A549 (cell line): ENCODE data around the gene ACAA1. TPM values are rescaled to one million over a fixed set of nuclear protein-coding genes. Genes with fewer than 3 reads are reported as not detected.

ENCODE experiments used
- ATAC-seq, 2 experiments: fragments of 200-7000 bp in 1 of 2; fragments of >200 bp in 1 of 2; cut with Nextera tagmentation in 1 of 2; cut with Tn5 transposase in 1 of 2; 3 replicates each; pipeline versions ENCODE4 v1.8.0 to v1.9.1; 2018 to 2020; ENCODE audit warnings: mild to moderate bottlenecking in 1 of 2, moderate library complexity in 1 of 2
- CTCF ChIA-PET: fragments of 300-600 bp; sonication (Branson Sonifier 250); formaldehyde crosslinking; extraction: SDS; loops from one replicate; lab custom pipeline; 2021; ENCODE audit warnings: antibody characterized with exemption, inconsistent platforms; lab: Yijun Ruan, JAX
- POLR2A ChIA-PET: fragments of 350-600 bp; formaldehyde crosslinking; extraction: SDS; loops from one replicate; lab custom pipeline; 2021; ENCODE audit warnings: antibody characterized with exemption, inconsistent platforms; lab: Yijun Ruan, JAX
- DNase-seq, 2 experiments: peaks; one replicate each; pipeline versions ENCODE4 v3.0.0 to v3.0.0-alpha.2; 2011 to 2016; ENCODE audit warnings: low read depth in 1 of 2, low spot score in 1 of 2
- FAIRE-seq: peaks from 2 replicates; lab custom pipeline; 2011; peaks lifted over from hg19 to GRCh38; lab: Jason Lieb, UNC
- H3K27ac ChIP-seq, 2 experiments: fragments of >200 bp; sonication (Bioruptor Twin); formaldehyde crosslinking; 3 replicates each; pipeline ENCODE4 v1.5.1; 2016 to 2017
- H3K4me1 ChIP-seq: fragments of >200 bp; sonication (Bioruptor Twin); formaldehyde crosslinking; 3 replicates; pipeline ENCODE4 v1.6.1; 2016
- H3K4me2 ChIP-seq: fragments of >200 bp; sonication (Bioruptor Twin); formaldehyde crosslinking; 3 replicates; pipeline ENCODE4 v1.6.1; 2016
- H3K4me3 ChIP-seq: fragments of >200 bp; sonication (Bioruptor Twin); formaldehyde crosslinking; 3 replicates; pipeline ENCODE4 v1.5.1; 2016
- H3K9me3 ChIP-seq: fragments of >200 bp; sonication (Bioruptor Twin); formaldehyde crosslinking; 3 replicates; pipeline ENCODE4 v1.6.1; 2016
- BCL3 ChIP-seq: fragments of >200 bp; sonication (Bioruptor Twin); formaldehyde crosslinking; IDR thresholded peaks from 3 replicates; pipeline ENCODE4 v1.6.1; 2016
- BHLHE40 ChIP-seq: IDR thresholded peaks from 2 replicates; pipeline ENCODE4 v1.6.1; 2012; ENCODE audit warnings: low read depth, low read length, inconsistent platforms
- CBX2 ChIP-seq: fragments of 200-600 bp; sonication (generic); IDR thresholded peaks from 2 replicates; pipeline ENCODE4 v1.6.1; 2016; ENCODE audit warnings: low read depth, mild to moderate bottlenecking, borderline replicate concordance
- CBX8 ChIP-seq: fragments of 200-600 bp; sonication (generic); IDR thresholded peaks from 2 replicates; pipeline ENCODE4 v1.6.1; 2016
- ESRRA ChIP-seq: fragments of 150-350 bp; IDR thresholded peaks from 2 replicates; pipeline ENCODE4 v1.6.1; 2014; ENCODE audit warnings: mild to moderate bottlenecking, low read length, borderline replicate concordance
- FOSL2 ChIP-seq, 2 experiments: fragments of 450-650 bp in 1 of 2; fragments of >200 bp in 1 of 2; sonication (Bioruptor Twin) in 1 of 2; formaldehyde crosslinking; IDR thresholded peaks; 2 replicates each; pipeline versions ENCODE4 v1.5.0 to v1.6.1; 2016 to 2020; ENCODE audit warnings: mild to moderate bottlenecking in 1 of 2, moderate library complexity in 1 of 2
- HEYL ChIP-seq: fragments of 250-450 bp; sonication (Bioruptor Pico); IDR thresholded peaks from 2 replicates; pipeline ENCODE4 v1.8.0; 2021; ENCODE audit warnings: mild to moderate bottlenecking, moderate library complexity
- JUNB ChIP-seq: fragments of >200 bp; sonication (Bioruptor Twin); formaldehyde crosslinking; IDR thresholded peaks from 2 replicates; pipeline ENCODE4 v1.6.1; 2016
- MAFK ChIP-seq: fragments of 450-650 bp; IDR thresholded peaks from 2 replicates; pipeline ENCODE4 v1.6.1; 2014; ENCODE audit not compliant: partially characterized antibody
- MYC ChIP-seq: IDR thresholded peaks from 2 replicates; pipeline ENCODE4 v1.6.1; 2012; ENCODE audit warnings: mild to moderate bottlenecking, inconsistent platforms, low read length, improper control_type of control experiment, borderline replicate concordance
- NFE2L2 ChIP-seq: fragments of 150-350 bp; conservative IDR thresholded peaks from 2 replicates; pipeline ENCODE4 v1.6.1; 2014; ENCODE audit warnings: low read length
- PBX3 ChIP-seq: IDR thresholded peaks from 2 replicates; pipeline ENCODE4 v1.6.1; 2012
- POLR2A ChIP-seq: IDR thresholded peaks from 2 replicates; pipeline ENCODE4 v1.6.1; 2012; ENCODE audit warnings: mild to moderate bottlenecking, low read length
- POLR2AphosphoS2 ChIP-seq: conservative IDR thresholded peaks from 2 replicates; pipeline ENCODE4 v1.6.1; 2012; ENCODE audit warnings: low read length, improper control_type of control experiment, inconsistent platforms
- RAD21 ChIP-seq, 2 experiments: fragments of >200 bp in 1 of 2; sonication (Bioruptor Twin) in 1 of 2; formaldehyde crosslinking in 1 of 2; IDR thresholded peaks in 1 of 2; conservative IDR thresholded peaks in 1 of 2; 2 replicates in 1 of 2; 3 replicates in 1 of 2; pipeline ENCODE4 v1.6.1; 2012 to 2018; ENCODE audit warnings: inconsistent platforms in 1 of 2
- RCOR1 ChIP-seq: fragments of 150-350 bp; IDR thresholded peaks from 2 replicates; pipeline ENCODE4 v1.6.1; 2014; ENCODE audit warnings: antibody characterized with exemption, low read length, low read depth
- SMC3 ChIP-seq: fragments of >200 bp; sonication (Bioruptor Twin); formaldehyde crosslinking; IDR thresholded peaks from 3 replicates; pipeline ENCODE4 v1.6.1; 2018; ENCODE audit warnings: inconsistent platforms
- TFCP2L1 ChIP-seq: fragments of 250-450 bp; sonication (Bioruptor Pico); IDR thresholded peaks from 2 replicates; pipeline ENCODE4 v1.5.0; 2021; ENCODE audit warnings: mild to moderate bottlenecking
- ZC3H11A ChIP-seq: fragments of 450-650 bp; IDR thresholded peaks from 2 replicates; pipeline ENCODE4 v1.6.1; 2014; ENCODE audit warnings: antibody characterized with exemption, mild to moderate bottlenecking
- ZFP36 ChIP-seq: fragments of 450-650 bp; IDR thresholded peaks from 2 replicates; pipeline ENCODE4 v1.6.1; 2014; ENCODE audit warnings: borderline replicate concordance; ENCODE audit not compliant: partially characterized antibody
- ZNF302 ChIP-seq: fragments of 250-450 bp; sonication (Bioruptor Pico); IDR thresholded peaks from 2 replicates; pipeline ENCODE4 v1.9.0; 2021; ENCODE audit warnings: inconsistent platforms, mild to moderate bottlenecking, moderate library complexity
- WGBS: methylation state at CpG from one replicate; pipeline ENCODE4 v1.1.6; 2017; ENCODE audit errors: missing lambda C conversion rate; 5-methylcytosine and 5-hydroxymethylcytosine counted together
- polyA plus RNA-seq, 4 experiments: library from polyadenylated mRNA; depleted of rRNA in 3 of 4; stranded (reverse); fragments of >200 nt; fragmentation: RNase III in 1 of 4; extraction: RNeasy Plus Mini Kit Qiagen cat#74134 plus additional on column Dnase treatment in 1 of 4; gene quantifications; 2 replicates in 3 of 4; 3 replicates in 1 of 4; pipeline ENCODE4 v1.2.3, GENCODE V29; 2011 to 2017
- TF ChIP-seq, protein P1 (sequence below): fragments of >200 bp; sonication (Bioruptor Twin); formaldehyde crosslinking; IDR thresholded peaks from 3 replicates; pipeline ENCODE4 v1.5.1; 2016
- TF ChIP-seq, protein P2 (sequence below): fragments of 250-450 bp; sonication (Bioruptor Pico); IDR thresholded peaks from 2 replicates; pipeline ENCODE4 v1.5.0; 2020; ENCODE audit warnings: low read depth, mild to moderate bottlenecking, moderate library complexity
- TF ChIP-seq, protein P3 (sequence below): fragments of 450-650 bp; IDR thresholded peaks from 2 replicates; pipeline ENCODE4 v1.6.1; 2014; ENCODE audit warnings: antibody characterized with exemption

Gene ACAA1
- polyA plus RNA-seq, 2 of the 4 experiments (the other 2 are of a cell fraction), result 36.8 to 53.2 TPM

- TF ChIP-seq, protein P1, sequence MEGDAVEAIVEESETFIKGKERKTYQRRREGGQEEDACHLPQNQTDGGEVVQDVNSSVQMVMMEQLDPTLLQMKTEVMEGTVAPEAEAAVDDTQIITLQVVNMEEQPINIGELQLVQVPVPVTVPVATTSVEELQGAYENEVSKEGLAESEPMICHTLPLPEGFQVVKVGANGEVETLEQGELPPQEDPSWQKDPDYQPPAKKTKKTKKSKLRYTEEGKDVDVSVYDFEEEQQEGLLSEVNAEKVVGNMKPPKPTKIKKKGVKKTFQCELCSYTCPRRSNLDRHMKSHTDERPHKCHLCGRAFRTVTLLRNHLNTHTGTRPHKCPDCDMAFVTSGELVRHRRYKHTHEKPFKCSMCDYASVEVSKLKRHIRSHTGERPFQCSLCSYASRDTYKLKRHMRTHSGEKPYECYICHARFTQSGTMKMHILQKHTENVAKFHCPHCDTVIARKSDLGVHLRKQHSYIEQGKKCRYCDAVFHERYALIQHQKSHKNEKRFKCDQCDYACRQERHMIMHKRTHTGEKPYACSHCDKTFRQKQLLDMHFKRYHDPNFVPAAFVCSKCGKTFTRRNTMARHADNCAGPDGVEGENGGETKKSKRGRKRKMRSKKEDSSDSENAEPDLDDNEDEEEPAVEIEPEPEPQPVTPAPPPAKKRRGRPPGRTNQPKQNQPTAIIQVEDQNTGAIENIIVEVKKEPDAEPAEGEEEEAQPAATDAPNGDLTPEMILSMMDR, result no peak
- TF ChIP-seq CBX2 (no peak), POLR2A (no peak), RCOR1 (no peak), FOSL2 (IDR thresholded peaks at IDR 0.05) (no peak), FOSL2 (CRISPR knock-in tag; IDR thresholded peaks at IDR 0.05) (no peak)
Measured at GRCh38 chr3:38143511-38143910, 6.6 kb upstream of the ACAA1 start (continued).

- DNase-seq, result no peak
- TF ChIP-seq SMC3 (no peak), ESRRA (no peak), HEYL (CRISPR knock-in tag) (no peak), RAD21 (conservative IDR thresholded peaks at IDR 0.05 in 1 of 2, IDR thresholded peaks at IDR 0.05 in 1 of 2) (no peak), PBX3 (no peak), ZFP36 (no peak), TFCP2L1 (CRISPR knock-in tag) (no peak), POLR2AphosphoS2 (no peak), MAFK (no peak), BHLHE40 (no peak), ZNF302 (CRISPR knock-in tag) (no peak), NFE2L2 (no peak), CBX8 (no peak), ZC3H11A (no peak), FOSL2 (IDR thresholded peaks at IDR 0.05) (no peak), FOSL2 (CRISPR knock-in tag; IDR thresholded peaks at IDR 0.05) (no peak), JUNB (no peak), MYC (no peak), BCL3 (no peak)
- TF ChIP-seq, protein P2, sequence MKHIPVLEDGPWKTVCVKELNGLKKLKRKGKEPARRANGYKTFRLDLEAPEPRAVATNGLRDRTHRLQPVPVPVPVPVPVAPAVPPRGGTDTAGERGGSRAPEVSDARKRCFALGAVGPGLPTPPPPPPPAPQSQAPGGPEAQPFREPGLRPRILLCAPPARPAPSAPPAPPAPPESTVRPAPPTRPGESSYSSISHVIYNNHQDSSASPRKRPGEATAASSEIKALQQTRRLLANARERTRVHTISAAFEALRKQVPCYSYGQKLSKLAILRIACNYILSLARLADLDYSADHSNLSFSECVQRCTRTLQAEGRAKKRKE (CRISPR knock-in tag), result no peak
- TF ChIP-seq, protein P3, sequence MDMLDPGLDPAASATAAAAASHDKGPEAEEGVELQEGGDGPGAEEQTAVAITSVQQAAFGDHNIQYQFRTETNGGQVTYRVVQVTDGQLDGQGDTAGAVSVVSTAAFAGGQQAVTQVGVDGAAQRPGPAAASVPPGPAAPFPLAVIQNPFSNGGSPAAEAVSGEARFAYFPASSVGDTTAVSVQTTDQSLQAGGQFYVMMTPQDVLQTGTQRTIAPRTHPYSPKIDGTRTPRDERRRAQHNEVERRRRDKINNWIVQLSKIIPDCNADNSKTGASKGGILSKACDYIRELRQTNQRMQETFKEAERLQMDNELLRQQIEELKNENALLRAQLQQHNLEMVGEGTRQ, result no peak
- H3K4me3 ChIP-seq, result no peak overlapping the region
- CTCF ChIA-PET, result interaction anchor here (0.8 to 1.5 kb wide), 5 partner anchors 9 to 25 kb away, joined by 3 to 6 read pairs (median 3); no protein-coding TSS in a partner anchor
- H3K4me1 ChIP-seq, result peaks cover 11% of the 10 kb centered on the region
- peaks cover 17% of the 10 kb centered on the region for H3K9me3 ChIP-seq
- 8% methylated on average over 1 of the region's 1 CpG for WGBS
- POLR2A ChIA-PET, result no interaction called here
- H3K4me2 ChIP-seq, result no peak overlapping the region
- H3K27ac ChIP-seq, result no peak overlapping the region
- ATAC-seq, result no peak
- FAIRE-seq, result no peak
Measured at GRCh38 chr3:38142959-38143358, 6.0 kb upstream of the ACAA1 start.
